WERI-Rb-1 (cell line): ENCODE results near the gene TXNL1.

Experiments used
- DNase-seq: peaks from one replicate; pipeline ENCODE4 v3.0.0-alpha.2; 2020
- H3K27ac ChIP-seq: fragments of 250-450 bp; sonication (Bioruptor Pico); 2 replicates; pipeline ENCODE4 v1.5.1; 2020; ENCODE audit warnings: mild to moderate bottlenecking, moderate library complexity
- H3K27me3 ChIP-seq: fragments of 250-450 bp; sonication (Bioruptor Pico); 2 replicates; pipeline ENCODE4 v1.5.1; 2021; ENCODE audit warnings: mild to moderate bottlenecking, low read depth, moderate library complexity; ENCODE audit not compliant: insufficient read depth, severe bottlenecking
- H3K36me3 ChIP-seq: fragments of 250-450 bp; sonication (Bioruptor Pico); 2 replicates; pipeline ENCODE4 v1.5.1; 2020; ENCODE audit warnings: mild to moderate bottlenecking, moderate library complexity
- H3K4me3 ChIP-seq: 2 replicates; pipeline ENCODE4 v1.5.1; 2011; ENCODE audit warnings: low read depth, mild to moderate bottlenecking, control low read depth, low read length
- H3K9me3 ChIP-seq: fragments of 250-450 bp; sonication (Bioruptor Pico); 2 replicates; pipeline ENCODE4 v1.5.1; 2021; ENCODE audit warnings: mild to moderate bottlenecking, moderate library complexity; ENCODE audit not compliant: severe bottlenecking
- CTCF ChIP-seq: IDR thresholded peaks from 2 replicates; pipeline ENCODE4 v1.5.1; 2011; ENCODE audit warnings: low read depth, mild to moderate bottlenecking, control low read depth, inconsistent platforms, low read length

The TXNL1 gene

GRCh38 chr18:56550121-56550520 is 88.3 kb downstream of the TXNL1 start:
- Histone ChIP-seq H3K27ac (no peak overlapping the region), H3K27me3 (no peaks in the 10 kb centered on the region), H3K36me3 (no peaks in the 10 kb centered on the region), H3K9me3 (no peaks in the 10 kb centered on the region), H3K4me3 (no peak overlapping the region)
- DNase-seq = no peak
- no peak for TF ChIP-seq CTCF
